GM12878 (cell line): ENCODE measurements around the gene INSC. TPM values are rescaled to one million over a fixed set of nuclear protein-coding genes. Genes with fewer than 3 reads are reported as not detected.

ENCODE experiments used
- CBFB ChIP-seq: IDR thresholded peaks from 2 replicates; pipeline ENCODE4 v1.6.1; 2016; ENCODE audit warnings: antibody characterized with exemption, low read depth
- HDAC2 ChIP-seq: fragments of 200-600 bp; sonication (generic); IDR thresholded peaks from 2 replicates; pipeline ENCODE4 v1.6.1; 2017
- LARP7 ChIP-seq: fragments of 450-650 bp; IDR thresholded peaks from 2 replicates; pipeline ENCODE4 v1.6.1; 2017; ENCODE audit warnings: mild to moderate bottlenecking
- NR2C1 ChIP-seq: fragments of 450-650 bp; IDR thresholded peaks from 2 replicates; pipeline ENCODE4 v1.6.1; 2017; ENCODE audit warnings: antibody characterized with exemption, mild to moderate bottlenecking, moderate library complexity
- PAX5 ChIP-seq: IDR thresholded peaks from 2 replicates; pipeline ENCODE4 v1.6.1; 2011; ENCODE audit warnings: low read depth, low read length, borderline replicate concordance
- RCOR1 ChIP-seq: conservative IDR thresholded peaks from 2 replicates; pipeline ENCODE4 v1.6.1; 2012; ENCODE audit warnings: low read depth, low read length, improper control_type of control experiment
- RUNX3 ChIP-seq: IDR thresholded peaks from 2 replicates; pipeline ENCODE4 v1.6.1; 2012; ENCODE audit warnings: low read length, inconsistent platforms
- STAT3 ChIP-seq: IDR thresholded peaks from 2 replicates; pipeline ENCODE4 v1.6.1; 2011; ENCODE audit warnings: low read depth, low read length, improper control_type of control experiment
- polyA plus RNA-seq, 11 experiments: library from polyadenylated mRNA; depleted of rRNA in 4 of 11; unstranded in 6 of 11; stranded (reverse) in 5 of 11; fragments of >200 nt; fragmentation: Nextera tagmentation in 4 of 11; fragmentation: Illumina TruSeq in 1 of 11; extraction: Ambion mirVana in 4 of 11; extraction: Trizol in 1 of 11; gene quantifications; 1 replicate in 1 of 11; 2 replicates in 10 of 11; pipeline versions ENCODE4 v1.2.1 to v1.2.3, GENCODE V29; 2011 to 2016; ENCODE audit warnings: inconsistent platforms in 2 of 11, missing spikeins in 2 of 11, low read depth in 1 of 11
- total RNA-seq, 4 experiments: library from RNA; depleted of rRNA in 3 of 4; stranded (reverse); fragments of >200 nt in 3 of 4; fragmentation: Illumina TruSeq in 1 of 4; extraction: Trizol in 1 of 4; gene quantifications; 2 replicates each; pipeline versions ENCODE4 v1.2.1 to v1.2.3, GENCODE V29; 2013 to 2021
- TF ChIP-seq, protein P1 (sequence below): IDR thresholded peaks from 2 replicates; pipeline ENCODE4 v1.6.1; 2012; ENCODE audit warnings: improper control_type of control experiment, low read depth, low read length; ENCODE audit not compliant: insufficient replicate concordance
- TF ChIP-seq, protein P2 (sequence below): fragments of 450-650 bp; IDR thresholded peaks from 2 replicates; pipeline ENCODE4 v1.6.1; 2014; ENCODE audit warnings: mild to moderate bottlenecking
- TF ChIP-seq, protein P3 (sequence below): fragments of 150-350 bp; IDR thresholded peaks from 2 replicates; pipeline ENCODE4 v1.6.1; 2016; ENCODE audit warnings: low read depth, low read length
- TF ChIP-seq, protein P4 (sequence below): fragments of 450-650 bp; IDR thresholded peaks from 2 replicates; pipeline ENCODE4 v1.6.1; 2016; ENCODE audit warnings: mild to moderate bottlenecking
- TF ChIP-seq, protein P5 (sequence below), 3 experiments: IDR thresholded peaks in 2 of 3; conservative IDR thresholded peaks in 1 of 3; 2 replicates each; pipeline ENCODE4 v1.5.1; 2011; ENCODE audit warnings: low read depth in 3 of 3, low read length in 3 of 3, mild to moderate bottlenecking in 3 of 3, control low read depth in 2 of 3, moderate library complexity in 2 of 3, inconsistent platforms in 1 of 3, mixed read lengths in 1 of 3; ENCODE audit not compliant: control insufficient read depth in 2 of 3, insufficient read depth in 1 of 3; ENCODE audit errors: extremely low read depth in 1 of 3
- TF ChIP-seq, protein P6 (sequence below): fragments of 450-650 bp; IDR thresholded peaks from 2 replicates; pipeline ENCODE4 v1.6.1; 2017; ENCODE audit warnings: mild to moderate bottlenecking

The INSC gene
- total and polyA plus RNA-seq, 10 of the 15 experiments (the other 5 are each of a cell fraction or from before 2014, with no cell fraction given): 0.13 to 0.33 TPM; not detected in 8

DNA sequence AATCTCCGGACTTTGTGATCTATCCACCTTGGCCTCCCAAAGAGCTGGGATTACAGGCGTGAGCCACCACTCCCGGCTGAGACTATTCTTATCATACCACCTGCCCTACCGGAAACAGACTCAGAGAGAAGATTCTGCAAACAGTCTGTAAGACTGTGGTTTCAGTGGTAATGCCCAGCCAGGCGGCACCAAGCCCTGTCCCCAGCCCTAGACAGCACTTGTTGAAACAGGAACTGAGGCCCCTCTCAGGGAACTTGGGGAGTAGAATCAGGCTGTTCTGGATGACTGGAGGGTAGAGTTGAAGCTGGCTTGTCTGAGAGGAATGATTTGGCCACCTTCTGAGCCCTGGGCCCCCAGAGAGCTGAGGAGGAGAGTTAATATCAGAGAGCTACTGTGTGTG is 1.3 kb upstream of the INSC start (continued):
- TF ChIP-seq, protein P1, sequence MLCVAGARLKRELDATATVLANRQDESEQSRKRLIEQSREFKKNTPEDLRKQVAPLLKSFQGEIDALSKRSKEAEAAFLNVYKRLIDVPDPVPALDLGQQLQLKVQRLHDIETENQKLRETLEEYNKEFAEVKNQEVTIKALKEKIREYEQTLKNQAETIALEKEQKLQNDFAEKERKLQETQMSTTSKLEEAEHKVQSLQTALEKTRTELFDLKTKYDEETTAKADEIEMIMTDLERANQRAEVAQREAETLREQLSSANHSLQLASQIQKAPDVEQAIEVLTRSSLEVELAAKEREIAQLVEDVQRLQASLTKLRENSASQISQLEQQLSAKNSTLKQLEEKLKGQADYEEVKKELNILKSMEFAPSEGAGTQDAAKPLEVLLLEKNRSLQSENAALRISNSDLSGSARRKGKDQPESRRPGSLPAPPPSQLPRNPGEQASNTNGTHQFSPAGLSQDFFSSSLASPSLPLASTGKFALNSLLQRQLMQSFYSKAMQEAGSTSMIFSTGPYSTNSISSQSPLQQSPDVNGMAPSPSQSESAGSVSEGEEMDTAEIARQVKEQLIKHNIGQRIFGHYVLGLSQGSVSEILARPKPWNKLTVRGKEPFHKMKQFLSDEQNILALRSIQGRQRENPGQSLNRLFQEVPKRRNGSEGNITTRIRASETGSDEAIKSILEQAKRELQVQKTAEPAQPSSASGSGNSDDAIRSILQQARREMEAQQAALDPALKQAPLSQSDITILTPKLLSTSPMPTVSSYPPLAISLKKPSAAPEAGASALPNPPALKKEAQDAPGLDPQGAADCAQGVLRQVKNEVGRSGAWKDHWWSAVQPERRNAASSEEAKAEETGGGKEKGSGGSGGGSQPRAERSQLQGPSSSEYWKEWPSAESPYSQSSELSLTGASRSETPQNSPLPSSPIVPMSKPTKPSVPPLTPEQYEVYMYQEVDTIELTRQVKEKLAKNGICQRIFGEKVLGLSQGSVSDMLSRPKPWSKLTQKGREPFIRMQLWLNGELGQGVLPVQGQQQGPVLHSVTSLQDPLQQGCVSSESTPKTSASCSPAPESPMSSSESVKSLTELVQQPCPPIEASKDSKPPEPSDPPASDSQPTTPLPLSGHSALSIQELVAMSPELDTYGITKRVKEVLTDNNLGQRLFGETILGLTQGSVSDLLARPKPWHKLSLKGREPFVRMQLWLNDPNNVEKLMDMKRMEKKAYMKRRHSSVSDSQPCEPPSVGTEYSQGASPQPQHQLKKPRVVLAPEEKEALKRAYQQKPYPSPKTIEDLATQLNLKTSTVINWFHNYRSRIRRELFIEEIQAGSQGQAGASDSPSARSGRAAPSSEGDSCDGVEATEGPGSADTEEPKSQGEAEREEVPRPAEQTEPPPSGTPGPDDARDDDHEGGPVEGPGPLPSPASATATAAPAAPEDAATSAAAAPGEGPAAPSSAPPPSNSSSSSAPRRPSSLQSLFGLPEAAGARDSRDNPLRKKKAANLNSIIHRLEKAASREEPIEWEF: no peak
- TF ChIP-seq, protein P2, sequence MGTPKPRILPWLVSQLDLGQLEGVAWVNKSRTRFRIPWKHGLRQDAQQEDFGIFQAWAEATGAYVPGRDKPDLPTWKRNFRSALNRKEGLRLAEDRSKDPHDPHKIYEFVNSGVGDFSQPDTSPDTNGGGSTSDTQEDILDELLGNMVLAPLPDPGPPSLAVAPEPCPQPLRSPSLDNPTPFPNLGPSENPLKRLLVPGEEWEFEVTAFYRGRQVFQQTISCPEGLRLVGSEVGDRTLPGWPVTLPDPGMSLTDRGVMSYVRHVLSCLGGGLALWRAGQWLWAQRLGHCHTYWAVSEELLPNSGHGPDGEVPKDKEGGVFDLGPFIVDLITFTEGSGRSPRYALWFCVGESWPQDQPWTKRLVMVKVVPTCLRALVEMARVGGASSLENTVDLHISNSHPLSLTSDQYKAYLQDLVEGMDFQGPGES: no peak
- TF ChIP-seq RCOR1: no peak
- TF ChIP-seq LARP7: no peak
- no peak for TF ChIP-seq STAT3
- peak; percentile 57; the same call in 1 of the 2 replicates for TF ChIP-seq CBFB
- TF ChIP-seq HDAC2: no peak
- no peak for TF ChIP-seq NR2C1
- peak; percentile 86 for TF ChIP-seq RUNX3
- TF ChIP-seq, protein P3, sequence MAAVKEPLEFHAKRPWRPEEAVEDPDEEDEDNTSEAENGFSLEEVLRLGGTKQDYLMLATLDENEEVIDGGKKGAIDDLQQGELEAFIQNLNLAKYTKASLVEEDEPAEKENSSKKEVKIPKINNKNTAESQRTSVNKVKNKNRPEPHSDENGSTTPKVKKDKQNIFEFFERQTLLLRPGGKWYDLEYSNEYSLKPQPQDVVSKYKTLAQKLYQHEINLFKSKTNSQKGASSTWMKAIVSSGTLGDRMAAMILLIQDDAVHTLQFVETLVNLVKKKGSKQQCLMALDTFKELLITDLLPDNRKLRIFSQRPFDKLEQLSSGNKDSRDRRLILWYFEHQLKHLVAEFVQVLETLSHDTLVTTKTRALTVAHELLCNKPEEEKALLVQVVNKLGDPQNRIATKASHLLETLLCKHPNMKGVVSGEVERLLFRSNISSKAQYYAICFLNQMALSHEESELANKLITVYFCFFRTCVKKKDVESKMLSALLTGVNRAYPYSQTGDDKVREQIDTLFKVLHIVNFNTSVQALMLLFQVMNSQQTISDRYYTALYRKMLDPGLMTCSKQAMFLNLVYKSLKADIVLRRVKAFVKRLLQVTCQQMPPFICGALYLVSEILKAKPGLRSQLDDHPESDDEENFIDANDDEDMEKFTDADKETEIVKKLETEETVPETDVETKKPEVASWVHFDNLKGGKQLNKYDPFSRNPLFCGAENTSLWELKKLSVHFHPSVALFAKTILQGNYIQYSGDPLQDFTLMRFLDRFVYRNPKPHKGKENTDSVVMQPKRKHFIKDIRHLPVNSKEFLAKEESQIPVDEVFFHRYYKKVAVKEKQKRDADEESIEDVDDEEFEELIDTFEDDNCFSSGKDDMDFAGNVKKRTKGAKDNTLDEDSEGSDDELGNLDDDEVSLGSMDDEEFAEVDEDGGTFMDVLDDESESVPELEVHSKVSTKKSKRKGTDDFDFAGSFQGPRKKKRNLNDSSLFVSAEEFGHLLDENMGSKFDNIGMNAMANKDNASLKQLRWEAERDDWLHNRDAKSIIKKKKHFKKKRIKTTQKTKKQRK: no peak
- TF ChIP-seq, protein P4, sequence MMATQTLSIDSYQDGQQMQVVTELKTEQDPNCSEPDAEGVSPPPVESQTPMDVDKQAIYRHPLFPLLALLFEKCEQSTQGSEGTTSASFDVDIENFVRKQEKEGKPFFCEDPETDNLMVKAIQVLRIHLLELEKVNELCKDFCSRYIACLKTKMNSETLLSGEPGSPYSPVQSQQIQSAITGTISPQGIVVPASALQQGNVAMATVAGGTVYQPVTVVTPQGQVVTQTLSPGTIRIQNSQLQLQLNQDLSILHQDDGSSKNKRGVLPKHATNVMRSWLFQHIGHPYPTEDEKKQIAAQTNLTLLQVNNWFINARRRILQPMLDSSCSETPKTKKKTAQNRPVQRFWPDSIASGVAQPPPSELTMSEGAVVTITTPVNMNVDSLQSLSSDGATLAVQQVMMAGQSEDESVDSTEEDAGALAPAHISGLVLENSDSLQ: no peak
- TF ChIP-seq, protein P5, sequence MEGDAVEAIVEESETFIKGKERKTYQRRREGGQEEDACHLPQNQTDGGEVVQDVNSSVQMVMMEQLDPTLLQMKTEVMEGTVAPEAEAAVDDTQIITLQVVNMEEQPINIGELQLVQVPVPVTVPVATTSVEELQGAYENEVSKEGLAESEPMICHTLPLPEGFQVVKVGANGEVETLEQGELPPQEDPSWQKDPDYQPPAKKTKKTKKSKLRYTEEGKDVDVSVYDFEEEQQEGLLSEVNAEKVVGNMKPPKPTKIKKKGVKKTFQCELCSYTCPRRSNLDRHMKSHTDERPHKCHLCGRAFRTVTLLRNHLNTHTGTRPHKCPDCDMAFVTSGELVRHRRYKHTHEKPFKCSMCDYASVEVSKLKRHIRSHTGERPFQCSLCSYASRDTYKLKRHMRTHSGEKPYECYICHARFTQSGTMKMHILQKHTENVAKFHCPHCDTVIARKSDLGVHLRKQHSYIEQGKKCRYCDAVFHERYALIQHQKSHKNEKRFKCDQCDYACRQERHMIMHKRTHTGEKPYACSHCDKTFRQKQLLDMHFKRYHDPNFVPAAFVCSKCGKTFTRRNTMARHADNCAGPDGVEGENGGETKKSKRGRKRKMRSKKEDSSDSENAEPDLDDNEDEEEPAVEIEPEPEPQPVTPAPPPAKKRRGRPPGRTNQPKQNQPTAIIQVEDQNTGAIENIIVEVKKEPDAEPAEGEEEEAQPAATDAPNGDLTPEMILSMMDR (IDR thresholded peaks at IDR 0.05 in 2 of 3, conservative IDR thresholded peaks at IDR 0.05 in 1 of 3; ENCODE audit: control insufficient read depth in 2 of 3, extremely low read depth in 1 of 3, insufficient read depth in 1 of 3, low read depth in 3 of 3, low read length in 3 of 3): no peak
- TF ChIP-seq, protein P6, sequence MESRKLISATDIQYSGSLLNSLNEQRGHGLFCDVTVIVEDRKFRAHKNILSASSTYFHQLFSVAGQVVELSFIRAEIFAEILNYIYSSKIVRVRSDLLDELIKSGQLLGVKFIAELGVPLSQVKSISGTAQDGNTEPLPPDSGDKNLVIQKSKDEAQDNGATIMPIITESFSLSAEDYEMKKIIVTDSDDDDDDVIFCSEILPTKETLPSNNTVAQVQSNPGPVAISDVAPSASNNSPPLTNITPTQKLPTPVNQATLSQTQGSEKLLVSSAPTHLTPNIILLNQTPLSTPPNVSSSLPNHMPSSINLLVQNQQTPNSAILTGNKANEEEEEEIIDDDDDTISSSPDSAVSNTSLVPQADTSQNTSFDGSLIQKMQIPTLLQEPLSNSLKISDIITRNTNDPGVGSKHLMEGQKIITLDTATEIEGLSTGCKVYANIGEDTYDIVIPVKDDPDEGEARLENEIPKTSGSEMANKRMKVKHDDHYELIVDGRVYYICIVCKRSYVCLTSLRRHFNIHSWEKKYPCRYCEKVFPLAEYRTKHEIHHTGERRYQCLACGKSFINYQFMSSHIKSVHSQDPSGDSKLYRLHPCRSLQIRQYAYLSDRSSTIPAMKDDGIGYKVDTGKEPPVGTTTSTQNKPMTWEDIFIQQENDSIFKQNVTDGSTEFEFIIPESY: no peak
- TF ChIP-seq PAX5: peak; percentile 94
